BE2C (cell line): Measurements from ENCODE around the gene ASCC1.

Experiments
- DNase-seq: peaks from one replicate; pipeline ENCODE4 v3.0.0-alpha.2; 2020
- H3K27me3 ChIP-seq: fragments of 250-450 bp; sonication (Bioruptor Pico); 2 replicates; pipeline ENCODE4 v1.5.1; 2020; ENCODE audit warnings: mild to moderate bottlenecking
- H3K36me3 ChIP-seq: fragments of 250-450 bp; sonication (Bioruptor Pico); 2 replicates; pipeline ENCODE4 v1.5.1; 2020; ENCODE audit warnings: mild to moderate bottlenecking
- H3K4me1 ChIP-seq: fragments of 250-450 bp; sonication (Bioruptor Pico); 2 replicates; pipeline ENCODE4 v1.5.1; 2020
- H3K4me3 ChIP-seq: 2 replicates; pipeline ENCODE4 v1.5.1; 2011; ENCODE audit warnings: low read depth, low read length
- H3K9me3 ChIP-seq: fragments of 250-450 bp; sonication (Bioruptor Pico); 2 replicates; pipeline ENCODE4 v1.5.1; 2020
- TF ChIP-seq, protein P1 (sequence below): IDR thresholded peaks from 2 replicates; pipeline ENCODE4 v1.5.1; 2012; ENCODE audit warnings: mild to moderate bottlenecking, low read depth, low read length

Gene ASCC1

DNA sequence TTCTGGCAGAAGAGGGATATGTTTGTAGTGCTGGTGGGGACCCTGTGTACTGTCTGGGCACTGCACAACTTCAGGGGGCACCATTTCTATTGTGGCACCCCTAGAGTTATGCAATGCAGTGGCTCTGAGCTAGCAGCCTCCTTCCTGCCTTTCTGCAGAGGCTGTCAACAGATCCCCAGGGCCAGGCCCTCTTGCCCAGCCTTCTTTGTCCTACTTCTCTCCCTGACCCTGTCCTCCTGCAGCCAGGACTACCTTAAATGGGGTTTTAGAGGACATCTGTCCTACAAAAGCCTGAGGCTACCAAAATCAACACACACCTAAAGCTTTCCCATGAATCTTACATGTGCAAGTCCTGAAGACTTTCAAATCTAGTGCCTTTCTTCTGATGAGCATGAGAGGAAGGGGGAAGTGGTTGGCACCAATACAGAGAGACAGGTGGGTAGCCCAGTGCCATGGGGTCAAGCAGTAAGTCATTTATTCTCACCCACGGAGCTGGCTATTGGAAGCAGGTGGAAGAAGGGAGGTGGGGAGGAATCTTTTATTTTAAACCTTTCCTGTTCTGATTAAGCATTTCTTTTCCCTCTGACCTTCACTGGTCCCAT is 130.1 kb downstream of the ASCC1 start:
- no peak for DNase-seq
- TF ChIP-seq, protein P1, sequence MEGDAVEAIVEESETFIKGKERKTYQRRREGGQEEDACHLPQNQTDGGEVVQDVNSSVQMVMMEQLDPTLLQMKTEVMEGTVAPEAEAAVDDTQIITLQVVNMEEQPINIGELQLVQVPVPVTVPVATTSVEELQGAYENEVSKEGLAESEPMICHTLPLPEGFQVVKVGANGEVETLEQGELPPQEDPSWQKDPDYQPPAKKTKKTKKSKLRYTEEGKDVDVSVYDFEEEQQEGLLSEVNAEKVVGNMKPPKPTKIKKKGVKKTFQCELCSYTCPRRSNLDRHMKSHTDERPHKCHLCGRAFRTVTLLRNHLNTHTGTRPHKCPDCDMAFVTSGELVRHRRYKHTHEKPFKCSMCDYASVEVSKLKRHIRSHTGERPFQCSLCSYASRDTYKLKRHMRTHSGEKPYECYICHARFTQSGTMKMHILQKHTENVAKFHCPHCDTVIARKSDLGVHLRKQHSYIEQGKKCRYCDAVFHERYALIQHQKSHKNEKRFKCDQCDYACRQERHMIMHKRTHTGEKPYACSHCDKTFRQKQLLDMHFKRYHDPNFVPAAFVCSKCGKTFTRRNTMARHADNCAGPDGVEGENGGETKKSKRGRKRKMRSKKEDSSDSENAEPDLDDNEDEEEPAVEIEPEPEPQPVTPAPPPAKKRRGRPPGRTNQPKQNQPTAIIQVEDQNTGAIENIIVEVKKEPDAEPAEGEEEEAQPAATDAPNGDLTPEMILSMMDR: no peak
- H3K4me3 ChIP-seq: no peak overlapping the region
- H3K36me3 ChIP-seq: no peaks in the 10 kb centered on the region
- H3K4me1 ChIP-seq: no peaks in the 10 kb centered on the region; the same call in 1 of the 2 replicates
- peaks cover 11% of the 10 kb centered on the region for H3K27me3 ChIP-seq
- H3K9me3 ChIP-seq: no peaks in the 10 kb centered on the region

GRCh38 chr10:72085166-72085565 is 130.9 kb downstream of the ASCC1 start:
- Histone ChIP-seq H3K4me1 (no peaks in the 10 kb centered on the region; the same call in 1 of the 2 replicates), H3K36me3 (no peaks in the 10 kb centered on the region), H3K27me3 (peaks cover 11% of the 10 kb centered on the region)

DNA sequence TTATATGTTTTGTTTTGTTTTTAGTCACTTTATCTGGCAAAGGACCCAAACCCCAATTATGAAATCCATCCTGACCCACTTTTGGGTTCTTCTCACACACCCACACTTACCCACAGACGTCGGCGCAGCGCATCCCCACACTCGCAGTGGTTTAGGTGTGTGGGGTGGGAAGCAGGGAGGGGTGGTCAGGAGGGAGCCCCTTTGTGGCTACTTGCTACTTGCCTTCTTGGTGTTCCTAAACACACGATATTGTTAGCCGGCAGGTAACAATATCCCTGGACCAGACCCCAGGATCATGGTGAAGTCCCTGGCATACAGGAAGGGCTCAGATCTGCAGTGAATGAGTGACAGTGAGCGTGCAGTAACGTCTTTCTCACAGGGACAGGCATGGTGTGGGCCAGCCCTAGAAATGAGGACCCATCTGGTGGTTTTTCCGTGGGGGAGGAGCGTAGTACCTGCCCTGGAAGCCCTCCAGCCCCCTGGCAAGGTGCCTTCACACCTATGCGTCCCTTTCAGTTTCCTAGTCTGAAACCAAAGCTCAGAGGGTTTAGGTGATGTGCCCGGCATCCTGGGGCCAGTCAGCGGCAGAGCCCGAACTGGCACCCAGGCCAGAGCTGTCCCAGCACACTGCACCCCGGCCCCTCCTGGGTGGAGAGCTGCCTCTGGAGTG is 132.2 kb downstream of the ASCC1 start:
- peaks cover 11% of the 10 kb centered on the region for H3K27me3 ChIP-seq
- H3K9me3 ChIP-seq: no peaks in the 10 kb centered on the region
- TF ChIP-seq, protein P1: no peak
- no peaks in the 10 kb centered on the region for H3K36me3 ChIP-seq
- no peak for DNase-seq
- H3K4me1 ChIP-seq: no peaks in the 10 kb centered on the region; the same call in 1 of the 2 replicates
- H3K4me3 ChIP-seq: no peak overlapping the region

More at GRCh38 chr10:72085166-72085565, 130.9 kb downstream of the ASCC1 start:
- Histone ChIP-seq H3K9me3 (no peaks in the 10 kb centered on the region), H3K4me3 (no peak overlapping the region)
- no peak for DNase-seq
- TF ChIP-seq, protein P1: no peak

DNA sequence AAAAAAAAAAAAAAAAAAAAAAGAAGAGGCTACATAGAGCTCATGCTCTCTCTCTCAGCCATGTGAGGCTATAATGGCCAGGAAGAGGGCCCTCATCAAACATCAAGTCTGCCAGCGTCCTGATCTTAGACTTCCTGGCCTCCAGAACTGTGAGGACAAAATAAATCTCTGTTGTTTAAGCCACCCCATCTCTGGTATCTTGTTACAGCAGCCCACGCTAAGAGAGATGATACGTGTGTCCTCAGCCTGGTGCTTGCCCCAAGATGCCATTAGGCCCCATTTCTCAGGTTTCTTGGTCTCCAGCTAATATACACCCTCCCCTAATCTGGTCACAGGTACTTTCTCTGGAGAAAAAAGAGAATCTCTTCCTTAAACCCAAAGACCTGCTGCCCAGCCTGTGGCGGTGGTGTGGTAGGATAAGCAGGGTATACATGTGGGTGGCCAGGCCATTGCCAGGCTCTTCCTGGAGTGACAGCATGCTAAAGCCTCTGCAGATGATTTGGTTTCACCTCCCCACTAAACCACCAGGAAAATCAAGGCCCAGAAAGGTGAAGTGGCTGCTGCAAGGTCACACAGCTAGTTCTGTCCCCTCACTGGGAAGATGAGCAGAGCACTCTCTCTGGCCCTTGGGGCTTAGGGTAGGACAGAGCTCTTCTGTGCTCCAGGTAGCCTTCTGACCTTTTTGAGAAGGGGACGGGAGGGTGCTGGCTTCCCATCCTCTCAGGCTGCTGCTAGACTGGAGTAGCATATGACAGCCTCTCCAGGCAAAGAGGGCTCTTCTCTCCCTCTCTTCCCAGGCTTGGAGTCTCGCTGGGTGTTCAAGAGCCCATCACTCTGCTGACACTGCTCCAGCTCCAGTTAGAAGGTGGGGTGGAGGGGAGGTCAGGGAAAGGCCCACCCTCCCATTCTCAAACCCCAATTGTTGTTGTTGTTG is 133.0 kb downstream of the ASCC1 start:
- Histone ChIP-seq H3K36me3 (no peaks in the 10 kb centered on the region), H3K4me1 (no peaks in the 10 kb centered on the region), H3K4me3 (no peak overlapping the region), H3K9me3 (no peaks in the 10 kb centered on the region), H3K27me3 (peaks cover 7% of the 10 kb centered on the region)
- DNase-seq: no peak
- TF ChIP-seq, protein P1: no peak

DNA sequence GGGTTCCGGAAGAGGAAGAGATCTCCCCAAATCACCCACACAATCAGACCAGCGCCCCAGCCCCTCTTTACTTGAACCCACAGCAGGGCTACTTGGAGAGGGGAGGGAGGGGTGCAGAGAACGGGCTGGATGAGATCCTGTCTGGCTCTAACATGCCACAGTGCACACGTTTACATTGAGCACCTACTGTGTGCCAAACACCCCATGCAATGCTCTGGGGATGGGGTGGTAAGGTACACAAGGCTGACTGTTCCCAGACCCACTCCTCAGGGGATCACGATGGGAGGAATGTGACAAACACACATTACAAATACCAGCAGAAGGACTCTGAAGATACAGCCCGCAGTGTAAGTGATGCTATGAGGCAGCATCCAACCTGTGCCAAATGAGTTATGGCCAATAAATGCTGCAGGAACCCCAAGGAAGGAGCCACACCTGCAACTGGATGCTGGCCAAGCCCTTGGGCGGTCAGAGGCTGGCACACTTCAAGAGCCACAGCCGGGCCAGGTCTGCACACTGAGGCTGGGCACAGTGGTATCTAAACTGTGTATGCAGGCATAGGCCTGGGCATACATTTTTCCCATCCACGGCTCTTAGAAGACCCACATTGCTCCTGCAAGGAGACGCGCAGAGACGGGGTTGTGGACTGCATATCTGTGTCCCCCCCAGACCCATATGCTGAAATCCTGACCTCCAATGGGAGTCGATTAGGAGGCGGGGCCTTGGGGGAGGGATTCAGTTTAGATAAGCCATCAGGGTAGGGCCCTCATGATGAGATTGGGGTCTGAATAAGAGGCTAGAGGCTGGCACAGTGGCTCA is 134.1 kb downstream of the ASCC1 start:
- no peaks in the 10 kb centered on the region for H3K36me3 ChIP-seq
- no peak for DNase-seq

More for the DNA sequence above, 134.1 kb downstream of the ASCC1 start:
- no peaks in the 10 kb centered on the region for H3K4me1 ChIP-seq
- H3K9me3 ChIP-seq: no peaks in the 10 kb centered on the region
- H3K27me3 ChIP-seq: no peaks in the 10 kb centered on the region
- TF ChIP-seq, protein P1: no peak
- H3K4me3 ChIP-seq: no peak overlapping the region
